ENCODE results near the gene TIMP2.
"Not testable (repeated sequence)": the region's sequence is repeated elsewhere in the genome, so short reads cannot be mapped to it uniquely, and the experiment has no call there.

Gene TIMP2

GRCh38 chr17:78956254-78956653 is 31.1 kb upstream of the TIMP2 start:
- no peak for DNase-seq (ENCODE audit: low read depth)

DNA sequence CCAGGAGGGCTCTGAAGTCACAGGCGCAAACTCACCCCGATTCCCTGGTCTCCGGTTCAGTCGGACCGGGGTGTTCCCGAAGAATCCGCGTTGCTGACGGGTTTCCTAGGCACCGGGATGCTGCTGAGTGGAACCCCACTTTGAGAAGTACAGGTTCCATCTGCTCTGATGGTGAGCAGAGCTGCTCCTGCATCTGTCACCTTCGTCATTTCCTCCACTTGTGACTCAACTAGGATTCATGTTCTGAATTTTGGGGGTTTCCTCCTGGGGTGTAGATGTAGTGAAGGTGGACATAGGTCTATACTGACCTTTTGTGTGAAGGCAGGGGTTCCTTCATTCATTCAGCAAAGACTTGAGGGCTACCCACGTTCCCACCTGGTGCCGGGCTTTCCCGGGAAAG is 29.5 kb upstream of the TIMP2 start:
- no peak for DNase-seq (ENCODE audit: low read depth)

- DNase-seq (ENCODE audit: low read depth), result no peak
Measured at GRCh38 chr17:78953356-78954350, 28.5 kb upstream of the TIMP2 start.

GRCh38 chr17:78952706-78953105 is 27.5 kb upstream of the TIMP2 start:
- DNase-seq (ENCODE audit: low read depth), result no peak

DNA sequence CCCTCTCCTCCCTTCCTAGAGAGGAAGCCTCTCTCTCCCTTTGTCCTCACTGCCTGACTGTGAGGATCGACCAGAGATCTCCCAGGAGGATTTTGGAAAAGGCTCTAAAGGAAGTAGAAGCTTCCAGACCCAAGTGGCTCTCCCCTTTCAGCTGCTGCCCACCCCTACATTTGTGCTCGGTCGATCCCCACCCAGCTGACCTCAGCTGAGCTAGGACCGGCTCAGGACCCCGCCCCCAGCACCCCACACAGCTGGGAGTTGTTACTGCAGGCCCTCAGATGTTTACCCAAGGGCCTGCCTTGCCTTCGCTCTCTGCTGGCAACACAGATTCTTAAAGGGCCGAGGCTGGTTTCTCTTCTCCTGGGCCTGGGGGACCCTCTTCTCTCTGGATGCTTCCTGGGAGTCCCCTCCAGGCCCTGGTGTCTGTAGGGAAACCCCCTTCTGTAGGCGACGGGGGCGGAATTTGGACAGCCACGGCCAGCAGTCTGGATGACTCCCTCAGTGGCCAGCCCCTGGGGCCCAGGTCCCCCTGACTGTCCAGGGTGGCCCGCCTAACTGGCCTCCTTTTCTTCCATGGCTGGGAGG is 26.9 kb upstream of the TIMP2 start:
- no peak for DNase-seq (ENCODE audit: low read depth)

DNA sequence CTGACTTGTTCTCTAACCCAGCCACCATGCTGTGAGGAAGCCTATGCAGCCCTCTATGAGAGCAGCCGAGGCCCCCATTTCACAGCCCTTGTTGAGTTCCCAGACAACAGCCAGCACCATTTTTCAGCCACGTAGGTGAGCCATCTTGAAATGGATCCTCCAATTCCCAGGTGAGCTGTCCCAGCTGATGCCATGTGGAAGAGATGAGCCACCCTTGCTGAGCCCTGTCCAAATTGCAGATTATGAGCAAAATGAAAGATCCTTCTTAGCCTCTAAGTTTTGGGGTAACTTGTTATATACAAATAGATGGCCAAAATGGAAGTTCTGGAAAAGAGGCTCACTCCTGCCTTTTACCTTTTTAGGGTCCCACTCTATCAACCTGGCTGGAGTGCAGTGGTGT is 25.7 kb upstream of the TIMP2 start:
- no peak for DNase-seq (ENCODE audit: low read depth)

- DNase-seq (ENCODE audit: low read depth), result no peak
Measured at GRCh38 chr17:78947235-78948149, 22.3 kb upstream of the TIMP2 start.

- no peak for DNase-seq (ENCODE audit: low read depth)
Measured at GRCh38 chr17:78946631-78947030, 21.4 kb upstream of the TIMP2 start.

GRCh38 chr17:78946131-78946530 is 20.9 kb upstream of the TIMP2 start:
- DNase-seq (ENCODE audit: low read depth), result no peak

GRCh38 chr17:78945455-78945854 is 20.3 kb upstream of the TIMP2 start:
- not testable (repeated sequence) for DNase-seq (ENCODE audit: low read depth)

DNA sequence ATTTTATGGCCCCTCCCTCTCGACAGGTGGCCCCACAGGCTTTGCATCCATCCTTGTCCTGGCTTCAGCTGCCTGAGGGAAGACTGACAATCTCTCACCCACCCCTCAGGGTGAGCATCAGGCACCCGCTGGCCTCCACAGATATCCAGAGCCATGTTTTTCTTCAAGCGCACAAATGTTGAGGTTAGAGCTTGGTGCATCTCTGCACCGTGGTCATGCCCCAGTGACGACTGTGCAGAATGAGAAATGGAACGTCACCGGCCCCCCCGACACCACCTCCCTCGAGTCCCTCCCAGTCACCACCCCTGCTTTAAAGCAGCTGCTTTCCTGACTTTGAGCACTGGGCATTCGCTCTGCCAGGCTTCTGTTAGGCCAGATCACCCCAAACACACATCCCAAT is 19.8 kb upstream of the TIMP2 start:
- DNase-seq (ENCODE audit: low read depth), result no peak

GRCh38 chr17:78944026-78944425 is 18.8 kb upstream of the TIMP2 start:
- DNase-seq (ENCODE audit: low read depth), result no peak

DNA sequence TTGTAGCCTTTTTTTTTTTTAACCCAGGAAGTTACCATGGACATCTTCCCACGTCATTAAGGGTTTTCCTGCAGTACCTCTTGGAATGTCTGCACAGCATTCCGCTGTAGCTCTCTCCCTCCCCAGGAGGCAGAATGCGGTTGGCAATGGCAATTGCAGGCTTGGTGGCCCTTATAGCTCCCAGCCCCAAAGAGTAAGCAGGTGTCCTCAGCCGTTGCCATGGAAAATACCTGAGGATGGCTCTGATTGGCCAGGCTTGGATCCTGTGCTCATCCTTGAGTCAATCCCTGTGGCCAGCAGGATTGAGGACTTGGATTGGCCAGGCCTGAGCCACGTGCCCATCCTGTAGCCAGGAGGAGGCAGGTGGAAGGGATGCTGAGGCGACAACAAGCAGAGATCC is 15.5 kb upstream of the TIMP2 start:
- no peak for DNase-seq (ENCODE audit: low read depth)

- no peak for DNase-seq (ENCODE audit: low read depth)
Measured at GRCh38 chr17:78940258-78940657, 15.1 kb upstream of the TIMP2 start.

GRCh38 chr17:78939615-78940014 is 14.4 kb upstream of the TIMP2 start:
- DNase-seq (ENCODE audit: low read depth), result no peak

DNA sequence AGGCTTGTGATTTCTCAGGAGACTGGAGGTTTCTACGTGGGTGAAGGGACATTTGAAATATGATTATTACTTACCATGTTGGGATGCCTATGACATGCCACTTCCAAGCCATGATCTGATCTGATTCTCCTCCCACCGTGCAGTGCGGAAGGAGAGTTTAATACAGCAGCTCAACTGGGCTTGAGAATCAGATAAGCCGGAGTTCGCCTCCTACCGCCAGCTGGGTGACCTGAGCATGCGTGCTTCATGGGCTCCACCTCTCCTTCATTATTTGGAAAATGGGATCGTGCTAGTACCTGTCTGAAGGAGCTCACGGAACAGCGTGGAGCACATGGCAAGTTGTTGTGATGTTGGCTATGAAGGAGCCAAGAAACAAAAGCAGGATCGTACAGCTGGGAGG is 12.4 kb upstream of the TIMP2 start:
- no peak for DNase-seq (ENCODE audit: low read depth)

- DNase-seq (ENCODE audit: low read depth), result peak; percentile 82
Measured at GRCh38 chr17:78935419-78936323, 10.5 kb upstream of the TIMP2 start.

- no peak for DNase-seq (ENCODE audit: low read depth)
Measured at GRCh38 chr17:78934681-78935418, 9.7 kb upstream of the TIMP2 start.

- DNase-seq (ENCODE audit: low read depth), result peak; percentile 71
Measured at GRCh38 chr17:78933959-78934568, 8.9 kb upstream of the TIMP2 start.

All from HS-27A (cell line).